Kidney (tissue), 14 donors: ENCODE results near the gene PTPRT. TPM values are rescaled to one million over a fixed set of nuclear protein-coding genes. Genes with fewer than 3 reads are reported as not detected.

Experiments used
- DNase-seq, 5 donors: peaks; one replicate each; pipeline ENCODE4 v3.0.0-alpha.2; 2013 to 2020
- FAIRE-seq: peaks from 2 replicates; lab custom pipeline; 2012; peaks lifted over from hg19 to GRCh38; lab: Jason Lieb, UNC
- H3K27ac ChIP-seq, 2 donors: one replicate each; pipeline ENCODE4 v1.7.0; 2013; ENCODE audit warnings: low read depth in 2 of 2, low read length in 2 of 2, inconsistent platforms in 1 of 2
- H3K27me3 ChIP-seq: one replicate; pipeline ENCODE4 v1.7.1; 2013; ENCODE audit warnings: low read length, inconsistent platforms; ENCODE audit not compliant: control insufficient read depth, insufficient read depth
- H3K36me3 ChIP-seq, 3 donors: one replicate each; pipeline versions ENCODE4 v1.7.0 to v1.7.1; 2013; ENCODE audit warnings: low read length in 3 of 3, control low read depth in 1 of 3, inconsistent platforms in 1 of 3; ENCODE audit not compliant: insufficient read depth in 3 of 3, control insufficient read depth in 2 of 3
- H3K4me1 ChIP-seq, 3 donors: one replicate each; pipeline versions ENCODE4 v1.7.0 to v1.7.1; 2013; ENCODE audit warnings: low read length in 3 of 3, inconsistent platforms in 1 of 3, low read depth in 1 of 3; ENCODE audit not compliant: control insufficient read depth in 2 of 3, insufficient read depth in 2 of 3
- H3K4me3 ChIP-seq, 3 donors: one replicate each; pipeline versions ENCODE4 v1.7.0 to v1.8.1; 2013; ENCODE audit warnings: low read length in 3 of 3, control low read depth in 1 of 3, inconsistent platforms in 1 of 3
- H3K9ac ChIP-seq, 3 donors: one replicate each; pipeline versions ENCODE4 v1.7.0 to v1.7.1; 2013; ENCODE audit warnings: low read length in 3 of 3, control low read depth in 1 of 3, inconsistent platforms in 1 of 3
- H3K9me3 ChIP-seq, 3 donors: one replicate each; pipeline versions ENCODE4 v1.7.0 to v1.7.1; 2013; ENCODE audit warnings: low read length in 3 of 3, control low read depth in 1 of 3, inconsistent platforms in 1 of 3; ENCODE audit not compliant: control insufficient read depth in 2 of 3, insufficient read depth in 1 of 3
- intact Hi-C: fragments of 100-400 bp; cut with DNase I; formaldehyde crosslinking; loops from one replicate; pipeline ENCODE4 v1.11.1; 2022
- polyA plus RNA-seq: library from polyadenylated mRNA; stranded (reverse); fragments of 350-450 nt; fragmentation: Illumina TruSeq; extraction: RNeasy Lipid Tissue Mini Kit (QIAGEN cat#74804); gene quantifications from one replicate; pipeline ENCODE4 v1.2.3, GENCODE V29; 2014; ENCODE audit warnings: low read depth, low replicate concordance; ENCODE audit not compliant: insufficient read depth
- total RNA-seq: library from RNA; stranded (reverse); fragmentation: NEBNext Ultra II Directional; extraction: Animal tissue kit (Norgen Biotek cat#: 25700); gene quantifications from one replicate; pipeline ENCODE4 v1.2.1, GENCODE V29; 2021
- TF ChIP-seq, protein P1 (sequence below): IDR thresholded peaks from 3 replicates; pipeline ENCODE4 v1.5.1; 2012; ENCODE audit warnings: mild to moderate bottlenecking, moderate library complexity, borderline replicate concordance; ENCODE audit not compliant: insufficient read depth; ENCODE audit errors: extremely low read depth
- donor health status: control.
- donor health status: control.
- donor health status: control.
- donor health status: control.
- donor health status: control.
- donor health status: DM: yes; HTN: yes; CAD: no.
- donor health status: Normal renal cell carcinoma (clear cell type).

Gene PTPRT
- total and polyA plus RNA-seq, 2 donors from 2014 or later, result 0.60 TPM; not detected in 1

DNA sequence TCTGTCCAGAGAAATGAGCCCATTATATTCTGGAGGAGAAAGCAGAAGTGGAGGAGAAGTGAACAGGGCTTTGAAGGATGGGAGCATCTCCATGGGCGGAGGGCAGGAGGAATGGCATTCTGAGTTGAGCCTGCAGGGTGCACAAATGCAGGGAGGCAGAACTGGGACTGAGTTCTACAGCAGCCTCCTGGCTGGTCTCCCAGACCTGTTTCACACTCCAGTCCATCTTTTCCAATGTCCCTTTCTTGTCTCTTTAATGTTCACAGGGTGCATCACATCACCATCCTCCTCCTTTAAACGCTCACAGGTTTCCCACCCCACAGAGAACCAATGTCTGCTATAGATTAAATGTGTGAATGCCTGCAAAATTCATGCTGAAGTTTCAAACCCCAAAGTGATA is 302.9 kb downstream of the PTPRT start:
- no peak overlapping the region for H3K4me3 ChIP-seq
- no peak overlapping the region for H3K27ac ChIP-seq
- intact Hi-C loops, result no loop called here
- no peaks in the 10 kb centered on the region for H3K4me1 ChIP-seq
- H3K9ac ChIP-seq, result no peak overlapping the region
- TF ChIP-seq, protein P1, sequence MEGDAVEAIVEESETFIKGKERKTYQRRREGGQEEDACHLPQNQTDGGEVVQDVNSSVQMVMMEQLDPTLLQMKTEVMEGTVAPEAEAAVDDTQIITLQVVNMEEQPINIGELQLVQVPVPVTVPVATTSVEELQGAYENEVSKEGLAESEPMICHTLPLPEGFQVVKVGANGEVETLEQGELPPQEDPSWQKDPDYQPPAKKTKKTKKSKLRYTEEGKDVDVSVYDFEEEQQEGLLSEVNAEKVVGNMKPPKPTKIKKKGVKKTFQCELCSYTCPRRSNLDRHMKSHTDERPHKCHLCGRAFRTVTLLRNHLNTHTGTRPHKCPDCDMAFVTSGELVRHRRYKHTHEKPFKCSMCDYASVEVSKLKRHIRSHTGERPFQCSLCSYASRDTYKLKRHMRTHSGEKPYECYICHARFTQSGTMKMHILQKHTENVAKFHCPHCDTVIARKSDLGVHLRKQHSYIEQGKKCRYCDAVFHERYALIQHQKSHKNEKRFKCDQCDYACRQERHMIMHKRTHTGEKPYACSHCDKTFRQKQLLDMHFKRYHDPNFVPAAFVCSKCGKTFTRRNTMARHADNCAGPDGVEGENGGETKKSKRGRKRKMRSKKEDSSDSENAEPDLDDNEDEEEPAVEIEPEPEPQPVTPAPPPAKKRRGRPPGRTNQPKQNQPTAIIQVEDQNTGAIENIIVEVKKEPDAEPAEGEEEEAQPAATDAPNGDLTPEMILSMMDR, result no peak
- DNase-seq (no peak), FAIRE-seq (no peak)
- H3K36me3 ChIP-seq, result no peaks in the 10 kb centered on the region
- H3K9me3 ChIP-seq, result no peaks in the 10 kb centered on the region
- H3K27me3 ChIP-seq, result no peaks in the 10 kb centered on the region

DNA sequence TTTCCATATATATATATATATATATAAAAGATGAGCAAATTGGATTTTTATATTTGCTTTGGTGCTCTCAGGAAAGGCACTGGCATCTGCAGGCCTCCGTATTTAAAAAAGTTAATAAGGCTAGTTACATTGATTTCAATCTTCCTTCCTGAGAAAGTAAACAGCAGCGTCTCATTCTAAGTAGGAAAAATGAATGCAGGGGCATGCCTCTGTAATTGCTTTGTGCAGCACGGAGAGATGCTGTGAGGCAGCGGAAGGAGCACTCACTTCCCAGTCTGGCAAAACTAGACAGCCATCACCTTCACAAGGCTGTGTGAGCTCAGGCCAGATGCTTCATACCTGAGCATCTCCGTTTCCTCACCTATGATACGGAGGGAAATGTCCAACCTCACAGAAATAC is 303.7 kb downstream of the PTPRT start:
- DNase-seq (peak in 3 of 5 donors; percentile 22 to 52 (median 30)), FAIRE-seq (no peak)
- intact Hi-C loops, result no loop called here
- Histone ChIP-seq H3K27me3 (no peaks in the 10 kb centered on the region), H3K27ac (no peak overlapping the region), H3K9ac (no peak overlapping the region), H3K4me3 (no peak overlapping the region), H3K4me1 (no peaks in the 10 kb centered on the region), H3K36me3 (no peaks in the 10 kb centered on the region), H3K9me3 (no peaks in the 10 kb centered on the region)
- TF ChIP-seq, protein P1, result no peak

DNA sequence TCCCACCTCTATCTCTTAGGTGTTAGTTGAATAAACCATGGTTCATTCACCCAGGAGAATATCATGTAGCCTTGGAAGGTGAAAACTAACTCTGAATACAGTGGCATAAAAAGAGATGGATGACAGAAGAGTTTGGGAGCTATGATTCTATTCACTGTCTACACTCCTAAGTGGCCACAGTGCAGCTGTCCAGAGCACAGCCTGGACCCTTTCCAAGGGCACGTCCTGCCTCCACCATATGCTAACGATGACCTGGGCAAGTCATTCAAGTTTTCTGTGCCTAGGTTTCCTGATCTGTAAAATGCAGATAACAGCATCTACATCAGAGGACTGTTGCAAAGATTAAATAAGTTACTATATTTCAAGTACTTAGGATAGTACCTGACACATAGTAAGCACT is 314.1 kb downstream of the PTPRT start:
- Histone ChIP-seq H3K36me3 (no peaks in the 10 kb centered on the region), H3K4me1 (no peaks in the 10 kb centered on the region), H3K27ac (no peak overlapping the region), H3K27me3 (no peaks in the 10 kb centered on the region), H3K9ac (no peak overlapping the region), H3K9me3 (peaks cover 0 to 2% (median 0%) of the 10 kb centered on the region in 3 donors), H3K4me3 (no peak overlapping the region)
- DNase-seq (no peak), FAIRE-seq (no peak)
- TF ChIP-seq, protein P1, result no peak
- intact Hi-C loops, result no loop called here

DNA sequence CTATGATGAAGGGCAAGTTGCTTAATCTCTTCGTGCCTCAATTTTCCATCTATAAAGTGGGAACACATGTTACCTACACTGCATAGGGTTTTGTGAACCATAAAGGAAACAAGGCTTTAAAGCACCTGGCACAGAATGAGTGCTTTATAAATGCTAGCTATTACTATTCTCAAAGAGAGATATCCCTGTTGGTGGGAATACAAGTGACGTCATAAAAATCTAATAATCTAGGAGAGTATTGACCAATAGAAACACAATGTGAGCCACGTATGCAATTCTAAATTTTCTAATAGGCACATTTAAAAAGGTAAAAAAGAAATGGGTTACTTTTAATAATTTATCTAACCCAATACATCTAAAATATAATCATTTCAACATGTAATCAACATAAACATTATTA is 316.4 kb downstream of the PTPRT start:
- no peak for FAIRE-seq
- intact Hi-C loops, result no loop called here
- no peak overlapping the region for H3K27ac ChIP-seq
- no peak overlapping the region for H3K9ac ChIP-seq
- TF ChIP-seq, protein P1, result no peak
- no peak overlapping the region for H3K4me3 ChIP-seq
- H3K9me3 ChIP-seq, result peaks cover 0 to 2% (median 0%) of the 10 kb centered on the region in 3 donors
- H3K36me3 ChIP-seq, result no peaks in the 10 kb centered on the region
- H3K27me3 ChIP-seq, result no peaks in the 10 kb centered on the region
- no peaks in the 10 kb centered on the region for H3K4me1 ChIP-seq
- no peak for DNase-seq
